Activated T-helper 1 cell treated with anti-CD3 and anti-CD28 coated beads, Interleukin-12 subunit alpha, Interleukin-12 subunit beta, Interleukin-2, Interleukin-4 antibody, amounts not matched to agents 30 ng/mL and 10 ng/mL and 1 ng/mL, durations not matched to agents 14 hours and 24 hours and 36 hours (primary cell): ENCODE data around the gene LEFTY1. TPM values are rescaled to one million over a fixed set of nuclear protein-coding genes. Genes with fewer than 3 reads are reported as not detected.
"Not testable (repeated sequence)": the region's sequence is repeated elsewhere in the genome, so short reads cannot be mapped to it uniquely, and the experiment has no call there.

ENCODE experiments used
- DNase-seq: peaks from one replicate; pipeline ENCODE4 v3.0.0; 2021; ENCODE audit warnings: low spot score
- H3K27ac Mint-ChIP-seq: one replicate; pipeline ENCODE4 v1.8.0; 2021; ENCODE audit warnings: mild to moderate bottlenecking, mixed read lengths
- H3K27me3 Mint-ChIP-seq: one replicate; pipeline ENCODE4 v1.8.0; 2022; ENCODE audit warnings: mild to moderate bottlenecking, moderate library complexity, mixed read lengths; ENCODE audit not compliant: insufficient read depth
- H3K36me3 Mint-ChIP-seq: one replicate; pipeline ENCODE4 v1.8.0; 2021; ENCODE audit warnings: low read depth, mixed read lengths
- H3K4me1 Mint-ChIP-seq: one replicate; pipeline ENCODE4 v1.8.0; 2021; ENCODE audit warnings: low read depth, mixed read lengths
- H3K4me3 Mint-ChIP-seq: one replicate; pipeline ENCODE4 v1.8.0; 2021; ENCODE audit warnings: mild to moderate bottlenecking, moderate library complexity, mixed read lengths
- H3K9me3 Mint-ChIP-seq: one replicate; pipeline ENCODE4 v1.8.0; 2021; ENCODE audit warnings: mixed read lengths
- intact Hi-C: fragments of 100-400 bp; cut with micrococcal nuclease; formaldehyde crosslinking; loops from one replicate; pipeline ENCODE4 v1.15.1; 2024
- total RNA-seq: library from RNA; stranded (reverse); gene quantifications from 2 replicates; pipeline ENCODE4 v1.2.3, GENCODE V29; 2022

LEFTY1 gene
- total RNA-seq, 1 donor from 2014 or later: not detected

DNA sequence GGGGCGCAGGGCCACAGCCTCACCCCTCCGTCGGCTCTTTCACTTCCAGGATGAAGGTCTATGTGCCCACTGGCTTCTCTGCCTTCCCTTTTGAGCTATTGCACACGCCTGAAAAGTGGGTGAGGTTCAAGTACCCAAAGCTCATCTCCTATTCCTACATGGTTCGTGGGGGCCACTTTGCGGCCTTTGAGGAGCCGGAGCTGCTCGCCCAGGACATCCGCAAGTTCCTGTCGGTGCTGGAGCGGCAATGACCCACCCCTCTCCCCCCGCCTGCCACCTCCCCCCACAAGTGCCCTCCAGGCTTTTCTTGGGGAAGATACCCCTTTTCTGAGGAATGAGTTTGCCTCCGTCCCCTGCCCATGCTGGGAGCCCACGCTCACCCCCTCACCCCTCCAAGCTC lies 43.8 kb downstream of the LEFTY1 start:
- Mint-ChIP-seq H3K9me3 (no peaks in the 10 kb centered on the region), H3K4me1 (peaks cover 9% of the 10 kb centered on the region), H3K36me3 (peaks cover 22% of the 10 kb centered on the region), H3K27me3 (no peaks in the 10 kb centered on the region), H3K27ac (no peak overlapping the region), H3K4me3 (no peak overlapping the region)
- intact Hi-C loops: no loop called here
- DNase-seq: no peak

DNA sequence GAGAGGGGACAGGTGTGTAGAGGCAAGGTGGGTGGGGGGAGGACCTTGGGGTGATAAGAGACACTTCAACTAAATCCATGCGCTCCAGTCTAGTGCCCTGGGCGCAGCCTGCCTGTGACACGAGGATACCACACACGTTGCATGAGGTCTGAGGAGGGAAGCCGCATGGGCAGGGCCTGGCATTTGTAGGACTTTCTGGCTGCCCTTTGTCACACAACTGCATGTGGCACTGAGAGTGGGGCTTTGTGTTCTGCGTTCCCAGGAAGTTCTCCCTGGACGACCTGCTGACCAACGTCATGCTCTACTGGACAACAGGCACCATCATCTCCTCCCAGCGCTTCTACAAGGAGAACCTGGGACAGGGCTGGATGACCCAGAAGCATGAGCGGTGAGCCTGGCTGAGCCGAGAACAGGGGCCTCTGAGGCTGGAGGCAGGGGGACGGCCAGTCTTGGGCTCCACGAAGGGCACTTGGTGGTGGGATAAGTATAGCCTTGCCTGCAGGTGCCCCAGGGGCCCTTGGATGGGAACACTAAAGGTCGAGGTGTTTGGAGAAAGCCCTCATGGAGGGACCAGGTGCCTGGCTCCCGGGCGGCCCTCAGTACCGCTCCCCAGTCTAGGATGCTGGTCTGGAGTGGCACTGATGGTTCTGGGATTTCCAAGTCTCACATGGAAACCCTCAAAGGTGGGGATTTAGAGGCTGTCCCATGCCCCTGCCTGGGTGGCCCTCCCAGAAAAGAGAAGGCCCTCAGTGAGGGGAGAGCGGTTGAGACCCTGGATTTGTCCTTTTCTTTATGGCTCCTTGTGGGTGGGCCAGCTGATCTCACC lies 44.5 kb downstream of the LEFTY1 start:
- no peaks in the 10 kb centered on the region for H3K9me3 Mint-ChIP-seq
- no peak overlapping the region for H3K4me3 Mint-ChIP-seq
- intact Hi-C loops: no loop called here
- H3K36me3 Mint-ChIP-seq: peaks cover 18% of the 10 kb centered on the region
- peaks cover 9% of the 10 kb centered on the region for H3K4me1 Mint-ChIP-seq
- no peaks in the 10 kb centered on the region for H3K27me3 Mint-ChIP-seq
- no peak for DNase-seq
- H3K27ac Mint-ChIP-seq: no peak overlapping the region

DNA sequence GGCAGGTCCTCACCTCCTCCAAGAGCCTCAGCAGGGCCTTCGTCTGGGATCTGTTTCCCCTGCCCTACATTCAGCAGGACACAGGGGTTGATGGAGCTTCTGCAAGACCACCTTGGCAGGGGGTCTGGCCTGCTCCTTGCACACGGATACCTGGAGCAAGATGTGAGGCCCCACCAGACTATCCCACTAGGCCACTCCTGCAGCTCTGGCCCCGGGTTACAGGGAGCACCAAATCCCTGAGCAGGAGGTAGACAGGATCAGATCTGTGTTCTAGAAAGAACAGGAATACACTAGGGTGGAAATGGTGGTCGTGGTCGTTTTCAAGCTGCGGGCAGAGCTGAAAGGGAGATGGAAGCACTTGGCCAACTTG lies 45.5 kb downstream of the LEFTY1 start:
- no peaks in the 10 kb centered on the region for H3K9me3 Mint-ChIP-seq
- H3K27ac Mint-ChIP-seq: no peak overlapping the region
- no peaks in the 10 kb centered on the region for H3K27me3 Mint-ChIP-seq
- DNase-seq: no peak
- H3K4me3 Mint-ChIP-seq: no peak overlapping the region
- peaks cover 15% of the 10 kb centered on the region for H3K36me3 Mint-ChIP-seq
- H3K4me1 Mint-ChIP-seq: peaks cover 5% of the 10 kb centered on the region
- intact Hi-C loops: no loop called here

DNA sequence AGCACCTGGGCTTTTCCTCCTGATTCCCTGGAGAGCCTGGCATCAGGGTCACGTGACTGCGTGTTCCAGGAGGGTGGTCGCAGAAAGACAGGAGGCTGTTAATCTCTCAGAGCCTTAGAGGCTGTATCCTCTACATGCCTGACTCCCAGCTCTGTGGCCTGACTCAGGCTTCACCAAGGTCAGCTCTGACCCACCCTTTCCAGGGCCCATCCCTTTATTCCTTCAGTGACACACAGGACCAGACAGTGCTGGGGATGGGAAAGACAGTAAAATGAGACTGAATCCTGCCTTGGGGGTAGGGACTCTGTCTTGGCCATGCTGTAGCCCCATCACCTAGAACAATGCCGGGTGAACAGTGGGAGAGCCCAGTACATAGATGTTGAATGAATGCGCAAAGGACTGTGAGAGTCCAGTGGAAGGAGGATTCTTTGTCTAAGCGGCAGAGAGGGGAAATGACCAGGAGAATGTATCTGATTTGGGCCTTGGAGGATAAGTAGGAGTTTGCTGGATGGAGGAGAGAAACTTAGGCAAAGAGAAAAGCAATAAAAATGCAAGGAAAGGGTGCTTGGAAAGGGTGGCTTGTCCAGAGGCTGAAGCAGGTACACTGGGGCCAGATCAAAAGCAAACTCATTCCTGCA lies 46.0 kb downstream of the LEFTY1 start:
- intact Hi-C loops: no loop called here
- peaks cover under 1% of the 10 kb centered on the region for H3K4me1 Mint-ChIP-seq
- peaks cover 10% of the 10 kb centered on the region for H3K36me3 Mint-ChIP-seq
- no peaks in the 10 kb centered on the region for H3K9me3 Mint-ChIP-seq
- no peak overlapping the region for H3K27ac Mint-ChIP-seq
- no peak for DNase-seq
- H3K27me3 Mint-ChIP-seq: no peaks in the 10 kb centered on the region
- no peak overlapping the region for H3K4me3 Mint-ChIP-seq

DNA sequence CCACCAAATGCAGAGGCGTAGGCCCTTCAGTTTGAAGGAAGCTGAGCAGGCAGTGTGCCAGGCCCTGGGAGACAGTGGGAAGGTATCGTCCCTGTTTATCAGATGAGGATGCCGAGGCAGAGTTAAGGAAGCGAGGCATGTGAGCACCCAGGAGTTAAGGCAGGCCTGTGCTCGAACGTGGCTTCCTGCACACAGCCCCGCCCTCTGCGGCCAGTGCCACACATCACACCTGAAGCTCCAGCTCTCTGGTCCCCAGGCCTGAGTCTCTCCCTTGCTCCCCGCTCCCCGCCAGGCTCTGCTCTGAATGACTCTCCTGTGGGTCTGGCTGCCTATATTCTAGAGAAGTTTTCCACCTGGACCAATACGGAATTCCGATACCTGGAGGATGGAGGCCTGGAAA lies 46.9 kb downstream of the LEFTY1 start:
- H3K9me3 Mint-ChIP-seq: no peaks in the 10 kb centered on the region
- no peak overlapping the region for H3K4me3 Mint-ChIP-seq
- intact Hi-C loops: no loop called here
- no peaks in the 10 kb centered on the region for H3K4me1 Mint-ChIP-seq
- H3K36me3 Mint-ChIP-seq: peaks cover 8% of the 10 kb centered on the region
- H3K27me3 Mint-ChIP-seq: no peaks in the 10 kb centered on the region
- H3K27ac Mint-ChIP-seq: no peak overlapping the region
- DNase-seq: no peak

DNA sequence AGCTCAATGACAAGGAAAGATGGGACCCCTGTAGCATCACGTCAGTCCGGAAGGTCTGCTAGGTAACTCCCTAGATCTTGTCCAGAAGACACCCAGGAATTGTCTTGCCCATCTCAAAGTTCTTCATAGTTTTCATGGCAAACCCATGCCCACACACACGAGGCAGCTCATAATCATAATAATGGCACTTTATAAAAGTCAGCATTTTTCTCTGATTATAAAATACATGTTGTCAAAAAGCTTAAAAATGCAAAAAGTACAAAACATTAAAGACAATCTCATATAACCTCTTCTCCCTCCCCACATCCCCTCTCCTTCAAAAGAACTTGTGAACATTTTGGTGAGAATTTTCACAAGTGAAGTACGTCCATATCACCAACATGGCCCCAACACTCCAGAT lies 48.2 kb downstream of the LEFTY1 start:
- no peaks in the 10 kb centered on the region for H3K9me3 Mint-ChIP-seq
- H3K4me3 Mint-ChIP-seq: no peak overlapping the region
- DNase-seq: no peak
- H3K27ac Mint-ChIP-seq: no peak overlapping the region
- H3K4me1 Mint-ChIP-seq: no peaks in the 10 kb centered on the region
- H3K36me3 Mint-ChIP-seq: no peaks in the 10 kb centered on the region
- no peaks in the 10 kb centered on the region for H3K27me3 Mint-ChIP-seq
- intact Hi-C loops: no loop called here

DNA sequence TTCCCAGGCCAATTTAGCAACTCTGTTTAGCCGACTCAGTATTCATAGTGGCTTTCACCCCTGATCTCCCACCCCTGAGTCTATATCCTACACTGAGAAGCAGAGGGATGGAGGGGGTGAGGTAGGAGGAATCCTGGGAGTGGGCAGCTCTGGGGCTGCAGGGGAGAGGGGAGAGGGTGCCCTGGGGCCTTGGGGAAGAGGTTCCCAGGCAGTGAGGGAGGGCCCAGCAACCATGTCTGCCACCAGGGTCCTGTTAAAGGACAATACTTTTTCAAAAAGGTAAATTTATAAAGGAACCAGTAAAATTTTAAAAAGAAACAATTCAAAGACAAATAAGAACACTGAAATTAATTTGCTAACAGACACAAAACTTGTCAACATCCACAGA lies 48.7 kb downstream of the LEFTY1 start:
- Mint-ChIP-seq H3K9me3 (no peaks in the 10 kb centered on the region), H3K4me1 (no peaks in the 10 kb centered on the region), H3K36me3 (no peaks in the 10 kb centered on the region), H3K27ac (no peak overlapping the region), H3K27me3 (no peaks in the 10 kb centered on the region), H3K4me3 (no peak overlapping the region)
- intact Hi-C loops: no loop called here
- DNase-seq: no peak

DNA sequence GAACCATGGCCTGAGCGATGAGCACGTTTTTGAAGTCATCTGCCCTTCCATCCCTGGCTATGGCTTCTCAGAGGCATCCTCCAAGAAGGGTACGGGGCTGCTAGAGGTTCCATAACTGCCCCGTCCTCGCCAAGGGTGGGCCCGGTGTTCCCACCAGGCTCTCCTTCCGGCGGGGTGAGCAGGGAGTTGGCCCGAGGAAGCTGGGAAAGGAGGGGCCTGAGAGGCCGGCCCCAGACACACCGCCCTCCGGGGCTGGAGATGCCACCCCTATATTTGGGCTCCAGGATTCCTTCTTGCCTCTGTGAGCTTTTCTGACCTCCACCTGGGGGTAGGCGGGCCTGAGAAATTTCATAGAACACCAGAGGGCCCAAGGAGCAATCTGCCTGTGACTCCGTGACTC lies 50.2 kb downstream of the LEFTY1 start:
- H3K27me3 Mint-ChIP-seq: no peaks in the 10 kb centered on the region
- no peaks in the 10 kb centered on the region for H3K9me3 Mint-ChIP-seq
- H3K4me1 Mint-ChIP-seq: no peaks in the 10 kb centered on the region
- intact Hi-C loops: no loop called here
- no peak for DNase-seq
- H3K4me3 Mint-ChIP-seq: no peak overlapping the region
- no peaks in the 10 kb centered on the region for H3K36me3 Mint-ChIP-seq
- no peak overlapping the region for H3K27ac Mint-ChIP-seq

DNA sequence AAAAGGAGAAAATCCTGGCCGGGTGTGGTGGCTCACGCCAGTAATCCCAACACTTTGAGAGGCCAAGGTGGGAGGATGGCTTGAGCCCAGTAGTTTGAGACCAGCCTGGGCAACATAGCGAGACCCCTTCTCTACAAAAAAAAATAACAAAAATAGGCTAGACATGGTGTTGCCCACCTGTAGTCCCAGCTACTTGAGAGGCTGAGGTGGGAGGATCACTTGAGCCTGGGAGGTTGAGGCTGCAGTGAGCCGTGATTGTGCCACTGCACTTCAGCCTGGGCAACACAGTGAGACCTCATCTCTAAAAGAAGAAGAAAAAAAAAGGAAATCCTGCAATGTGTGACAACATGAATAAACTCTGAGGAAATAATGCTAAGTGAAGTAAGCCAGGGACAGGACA lies 52.6 kb downstream of the LEFTY1 start:
- H3K4me1 Mint-ChIP-seq, H3K27me3 Mint-ChIP-seq, H3K4me3 Mint-ChIP-seq, DNase-seq, H3K9me3 Mint-ChIP-seq, H3K27ac Mint-ChIP-seq, intact Hi-C loops, H3K36me3 Mint-ChIP-seq: not testable (repeated sequence)

Other genes with a start within 250 kb of the LEFTY1 start
- gene ENAH, start 236.0 kb downstream of the LEFTY1 start, total RNA-seq: 0.05 and 0.23 TPM in 2 replicates
- gene SRP9, start 111.3 kb downstream of the LEFTY1 start, total RNA-seq: 230 and 233 TPM in 2 replicates
- 1.0 and 1.6 TPM in 2 replicates for gene EPHX1, start 79.0 kb downstream of the LEFTY1 start, total RNA-seq
- 20.4 and 23.4 TPM in 2 replicates for gene TMEM63A, start 6.8 kb downstream of the LEFTY1 start, total RNA-seq
- 137 and 145 TPM in 2 replicates for gene PYCR2, start 35.1 kb upstream of the LEFTY1 start, total RNA-seq
- not detected in 2 replicates for gene LEFTY2, start 52.1 kb upstream of the LEFTY1 start, total RNA-seq
- gene SDE2, start 110.2 kb upstream of the LEFTY1 start, total RNA-seq: 28.2 and 28.4 TPM in 2 replicates
- 416 and 426 TPM in 2 replicates for gene H3-3A, start 173.6 kb upstream of the LEFTY1 start, total RNA-seq